HUDEP-2 (cell line): ENCODE data around the gene CDC42.

Experiments used
- DNase-seq, 76 experiments: peaks; one replicate each; lab custom pipeline; 2025; ENCODE audit not compliant: unreplicated experiment in 76 of 76; lab: John Stamatoyannopoulos, UW

Gene CDC42

GRCh38 chr1:22104865-22105437 lies 52.4 kb downstream of the CDC42 start:
- no peak for DNase-seq

- DNase-seq = peak in 19 of 76 experiments; percentile 5 to 54 (median 19)
Measured at GRCh38 chr1:22105611-22106207, 53.2 kb downstream of the CDC42 start.

- no peak for DNase-seq
Measured at GRCh38 chr1:22107126-22107525, 54.6 kb downstream of the CDC42 start.

- DNase-seq = no peak
Measured at GRCh38 chr1:22108339-22109105, 56.0 kb downstream of the CDC42 start.

GRCh38 chr1:22110016-22110415 lies 57.5 kb downstream of the CDC42 start:
- no peak for DNase-seq

GRCh38 chr1:22111115-22111514 lies 58.6 kb downstream of the CDC42 start:
- no peak for DNase-seq

- no peak for DNase-seq
Measured at GRCh38 chr1:22111620-22112019, 59.1 kb downstream of the CDC42 start.

- no peak for DNase-seq
Measured at GRCh38 chr1:22112554-22112953, 60.0 kb downstream of the CDC42 start.

GRCh38 chr1:22114083-22115012 lies 61.8 kb downstream of the CDC42 start:
- DNase-seq = no peak

GRCh38 chr1:22115286-22115685 lies 62.8 kb downstream of the CDC42 start:
- no peak for DNase-seq

- DNase-seq = no peak
Measured at GRCh38 chr1:22117238-22117637, 64.7 kb downstream of the CDC42 start.

- peak in 18 of 76 experiments; percentile 4 to 41 (median 12) for DNase-seq
Measured at GRCh38 chr1:22117851-22118250, 65.3 kb downstream of the CDC42 start.

GRCh38 chr1:22118291-22118992 lies 65.9 kb downstream of the CDC42 start:
- no peak for DNase-seq

- DNase-seq = no peak
Measured at GRCh38 chr1:22119626-22120468, 67.3 kb downstream of the CDC42 start.

GRCh38 chr1:22120469-22120790 lies 67.9 kb downstream of the CDC42 start:
- DNase-seq = no peak

- peak in 10 of 76 experiments; percentile 6 to 70 (median 20) for DNase-seq
Measured at GRCh38 chr1:22121421-22121911, 69.0 kb downstream of the CDC42 start.

- no peak for DNase-seq
Measured at GRCh38 chr1:22122273-22123070, 70.0 kb downstream of the CDC42 start.

GRCh38 chr1:22123071-22123390 lies 70.5 kb downstream of the CDC42 start:
- no peak for DNase-seq
